Astrocyte of the cerebellum (primary cell): ENCODE measurements around the gene ULBP2.
"Not testable (repeated sequence)": the region's sequence is repeated elsewhere in the genome, so short reads cannot be mapped to it uniquely, and the experiment has no call there.

Experiments
- DNase-seq: peaks from one replicate; pipeline ENCODE4 v3.0.0-alpha.2; 2011; ENCODE audit warnings: low read depth
- H3K4me3 ChIP-seq: 2 replicates; pipeline ENCODE4 v1.5.1; 2011; ENCODE audit warnings: mild to moderate bottlenecking, low read depth, low read length, moderate library complexity
- CTCF ChIP-seq: IDR thresholded peaks from 2 replicates; pipeline ENCODE4 v1.5.1; 2012; ENCODE audit warnings: low read length, low read depth, moderate library complexity, mild to moderate bottlenecking; ENCODE audit errors: missing control alignments
- in situ Hi-C: cut with HindIII; loops from 2 replicates; pipeline ENCODE4 v1.10.0; 2017; ENCODE audit warnings: low sequenced_read_pairs

The ULBP2 gene

GRCh38 chr6:149918151-149918905, 23.5 kb upstream of the ULBP2 start:
- in situ Hi-C loops, result no loop called here
- no peak for DNase-seq
- TF ChIP-seq CTCF, result no peak
- H3K4me3 ChIP-seq, result no peak overlapping the region

- DNase-seq, H3K4me3 ChIP-seq, in situ Hi-C loops: not testable (repeated sequence)
Measured at GRCh38 chr6:149919126-149919833, 22.5 kb upstream of the ULBP2 start.

GRCh38 chr6:149919834-149920225, 22.0 kb upstream of the ULBP2 start:
- DNase-seq, result no peak
- in situ Hi-C loops, result no loop called here
- no peak for TF ChIP-seq CTCF
- H3K4me3 ChIP-seq, result no peak overlapping the region

GRCh38 chr6:149921361-149921760, 20.5 kb upstream of the ULBP2 start:
- DNase-seq, result no peak
- in situ Hi-C loops, result no loop called here
- no peak overlapping the region for H3K4me3 ChIP-seq
- TF ChIP-seq CTCF, result no peak

- H3K4me3 ChIP-seq, result peak overlapping the region; percentile 57
- DNase-seq, in situ Hi-C loops: not testable (repeated sequence)
Measured at GRCh38 chr6:149922091-149922490, 19.7 kb upstream of the ULBP2 start.

- TF ChIP-seq CTCF, result no peak
- peak within 1 kb of the TSS; percentile 57 for H3K4me3 ChIP-seq
- in situ Hi-C loops, result no loop called here
- DNase-seq, result peak; percentile 86
Measured at GRCh38 chr6:149922642-149923326, 19.0 kb upstream of the ULBP2 start, which contains the start of gene RAET1G. Gene RAET1G (minus strand): TSS chr6:149923121. CDS start chr6:149923010, 111 bp downstream.

GRCh38 chr6:149923327-149923986, 18.4 kb upstream of the ULBP2 start:
- in situ Hi-C loops, result no loop called here

More at GRCh38 chr6:149923327-149923986, 18.4 kb upstream of the ULBP2 start:
- no peak for DNase-seq
- no peak for TF ChIP-seq CTCF
- peak overlapping the region; percentile 57 for H3K4me3 ChIP-seq
